K562 (cell line): ENCODE data around the gene PGPEP1. TPM values are rescaled to one million over a fixed set of nuclear protein-coding genes. Genes with fewer than 3 reads are reported as not detected.

ENCODE experiments used
- CREB1 ChIP-seq, 2 experiments: sonication (generic) in 1 of 2; formaldehyde crosslinking in 1 of 2; IDR thresholded peaks; 2 replicates each; pipeline versions ENCODE4 v1.6.1 to v1.8.0; 2012 to 2022; ENCODE audit warnings: inconsistent platforms in 1 of 2, mild to moderate bottlenecking in 1 of 2, missing genetic modification reagents in 1 of 2, moderate library complexity in 1 of 2
- CREBBP ChIP-seq: IDR thresholded peaks from one replicate; pipeline ENCODE4 v1.6.1; 2012; ENCODE audit warnings: low read depth, mild to moderate bottlenecking, control low read depth, inconsistent platforms, low read length
- JUND ChIP-seq, 2 experiments: IDR thresholded peaks; 2 replicates in 1 of 2; 3 replicates in 1 of 2; pipeline ENCODE4 v1.6.1; 2011; ENCODE audit warnings: borderline replicate concordance in 2 of 2, low read depth in 2 of 2, low read length in 2 of 2, improper control_type of control experiment in 1 of 2, missing biosample characterization in 1 of 2, missing genetic modification characterization in 1 of 2, missing genetic modification reagents in 1 of 2
- MBD2 ChIP-seq: sonication (generic); IDR thresholded peaks from 2 replicates; pipeline ENCODE4 v1.6.1; 2016; ENCODE audit warnings: low read depth, borderline replicate concordance
- PTTG1 ChIP-seq: fragments of 450-650 bp; IDR thresholded peaks from 2 replicates; pipeline ENCODE4 v1.6.1; 2016; ENCODE audit warnings: low read depth, mild to moderate bottlenecking, missing genetic modification characterization, missing compliant biosample characterization
- SFPQ ChIP-seq: fragments of 200-400 bp; formaldehyde crosslinking; IDR thresholded peaks from 2 replicates; pipeline ENCODE4 v1.6.1; 2017; ENCODE audit warnings: mild to moderate bottlenecking, low read depth, low read length, moderate library complexity
- SMARCA5 ChIP-seq: fragments of 450-650 bp; IDR thresholded peaks from 2 replicates; pipeline ENCODE4 v1.6.1; 2016
- ZC3H8 ChIP-seq: fragments of 450-650 bp; IDR thresholded peaks from 2 replicates; pipeline ENCODE4 v1.6.1; 2017
- ZKSCAN3 ChIP-seq: fragments of 250-450 bp; sonication (Bioruptor Pico); IDR thresholded peaks from 2 replicates; pipeline ENCODE4 v1.4.0; 2020
- ZNF639 ChIP-seq, 2 experiments: fragments of 200-800 bp in 1 of 2; sonication (Bioruptor generic) in 1 of 2; sonication (generic) in 1 of 2; formaldehyde crosslinking in 1 of 2; IDR thresholded peaks in 1 of 2; conservative IDR thresholded peaks in 1 of 2; 2 replicates each; pipeline versions ENCODE4 v1.5.0 to v1.6.1; 2016 to 2020; ENCODE audit warnings: missing compliant biosample characterization in 1 of 2, missing genetic modification characterization in 1 of 2, missing genetic modification reagents in 1 of 2
- polyA plus RNA-seq, 8 experiments: library from polyadenylated mRNA; depleted of rRNA in 4 of 8; stranded (reverse) in 5 of 8; unstranded in 3 of 8; fragments of >200 nt; fragmentation: Nextera tagmentation in 2 of 8; fragmentation: Illumina TruSeq in 1 of 8; extraction: Ambion mirVana in 2 of 8; extraction: Trizol in 1 of 8; gene quantifications; 2 replicates each; pipeline versions ENCODE4 v1.2.1 to v1.2.3, GENCODE V29; 2011 to 2014; ENCODE audit warnings: inconsistent platforms in 1 of 8, missing spikeins in 1 of 8
- total RNA-seq, 7 experiments: library from RNA; depleted of rRNA in 6 of 7; stranded (reverse); fragments of >200 nt in 6 of 7; fragmentation: Illumina TruSeq in 2 of 7; extraction: Trizol in 2 of 7; gene quantifications; 2 replicates each; pipeline versions ENCODE4 v1.2.1 to v1.2.3, GENCODE V29; 2011 to 2021; ENCODE audit warnings: low replicate concordance in 1 of 7
- TF ChIP-seq, protein P1 (sequence below), 2 experiments: fragments of 450-650 bp; IDR thresholded peaks; 2 replicates each; pipeline ENCODE4 v1.6.1; 2018; ENCODE audit warnings: mild to moderate bottlenecking in 2 of 2, low read depth in 1 of 2; ENCODE audit not compliant: partially characterized antibody in 2 of 2
- TF ChIP-seq, protein P2 (sequence below): fragments of 250-450 bp; sonication (Bioruptor Pico); IDR thresholded peaks from 2 replicates; pipeline ENCODE4 v1.9.0; 2021; ENCODE audit warnings: mild to moderate bottlenecking, inconsistent platforms
- TF ChIP-seq, protein P3 (sequence below): fragments of 250-450 bp; sonication (Bioruptor Pico); IDR thresholded peaks from 2 replicates; pipeline ENCODE4 v1.4.0; 2020; ENCODE audit warnings: mild to moderate bottlenecking

Gene PGPEP1
- total and polyA plus RNA-seq, 9 of the 15 experiments (the other 6 are each of a cell fraction or from before 2014, with no cell fraction given): 10.0 to 69.6 (median 33.5) TPM

- TF ChIP-seq ZKSCAN3 (no peak), ZC3H8 (no peak), JUND (IDR thresholded peaks at IDR 0.05; ENCODE audit: borderline replicate concordance, low read depth, low read length) (no peak), JUND (tag; IDR thresholded peaks at IDR 0.05; ENCODE audit: borderline replicate concordance, low read depth, low read length) (peak; percentile 44; the same call in 1 of the 3 replicates), SMARCA5 (peak; percentile 11; the same call in 1 of the 2 replicates), CREB1 (IDR thresholded peaks at IDR 0.05) (no peak), CREB1 (CRISPR knock-in tag; IDR thresholded peaks at IDR 0.05) (no peak), MBD2 (0 out of 2 replicates have a peak, but pooled peaks have one; percentile 24), PTTG1 (tag) (no peak), ZNF639 (CRISPR knock-in tag; conservative IDR thresholded peaks at IDR 0.05 in 1 of 2, IDR thresholded peaks at IDR 0.05 in 1 of 2) (peak in 1 of 2 experiments; percentile 67; a peak in 2 of 4 replicates), SFPQ (no peak), CREBBP (no peak)
- TF ChIP-seq, protein P1, sequence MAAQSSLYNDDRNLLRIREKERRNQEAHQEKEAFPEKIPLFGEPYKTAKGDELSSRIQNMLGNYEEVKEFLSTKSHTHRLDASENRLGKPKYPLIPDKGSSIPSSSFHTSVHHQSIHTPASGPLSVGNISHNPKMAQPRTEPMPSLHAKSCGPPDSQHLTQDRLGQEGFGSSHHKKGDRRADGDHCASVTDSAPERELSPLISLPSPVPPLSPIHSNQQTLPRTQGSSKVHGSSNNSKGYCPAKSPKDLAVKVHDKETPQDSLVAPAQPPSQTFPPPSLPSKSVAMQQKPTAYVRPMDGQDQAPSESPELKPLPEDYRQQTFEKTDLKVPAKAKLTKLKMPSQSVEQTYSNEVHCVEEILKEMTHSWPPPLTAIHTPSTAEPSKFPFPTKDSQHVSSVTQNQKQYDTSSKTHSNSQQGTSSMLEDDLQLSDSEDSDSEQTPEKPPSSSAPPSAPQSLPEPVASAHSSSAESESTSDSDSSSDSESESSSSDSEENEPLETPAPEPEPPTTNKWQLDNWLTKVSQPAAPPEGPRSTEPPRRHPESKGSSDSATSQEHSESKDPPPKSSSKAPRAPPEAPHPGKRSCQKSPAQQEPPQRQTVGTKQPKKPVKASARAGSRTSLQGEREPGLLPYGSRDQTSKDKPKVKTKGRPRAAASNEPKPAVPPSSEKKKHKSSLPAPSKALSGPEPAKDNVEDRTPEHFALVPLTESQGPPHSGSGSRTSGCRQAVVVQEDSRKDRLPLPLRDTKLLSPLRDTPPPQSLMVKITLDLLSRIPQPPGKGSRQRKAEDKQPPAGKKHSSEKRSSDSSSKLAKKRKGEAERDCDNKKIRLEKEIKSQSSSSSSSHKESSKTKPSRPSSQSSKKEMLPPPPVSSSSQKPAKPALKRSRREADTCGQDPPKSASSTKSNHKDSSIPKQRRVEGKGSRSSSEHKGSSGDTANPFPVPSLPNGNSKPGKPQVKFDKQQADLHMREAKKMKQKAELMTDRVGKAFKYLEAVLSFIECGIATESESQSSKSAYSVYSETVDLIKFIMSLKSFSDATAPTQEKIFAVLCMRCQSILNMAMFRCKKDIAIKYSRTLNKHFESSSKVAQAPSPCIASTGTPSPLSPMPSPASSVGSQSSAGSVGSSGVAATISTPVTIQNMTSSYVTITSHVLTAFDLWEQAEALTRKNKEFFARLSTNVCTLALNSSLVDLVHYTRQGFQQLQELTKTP (IDR thresholded peaks at IDR 0.05; ENCODE audit: low read depth in 1 of 2, partially characterized antibody in 2 of 2): peak; percentile 59 to 60
- TF ChIP-seq, protein P2, sequence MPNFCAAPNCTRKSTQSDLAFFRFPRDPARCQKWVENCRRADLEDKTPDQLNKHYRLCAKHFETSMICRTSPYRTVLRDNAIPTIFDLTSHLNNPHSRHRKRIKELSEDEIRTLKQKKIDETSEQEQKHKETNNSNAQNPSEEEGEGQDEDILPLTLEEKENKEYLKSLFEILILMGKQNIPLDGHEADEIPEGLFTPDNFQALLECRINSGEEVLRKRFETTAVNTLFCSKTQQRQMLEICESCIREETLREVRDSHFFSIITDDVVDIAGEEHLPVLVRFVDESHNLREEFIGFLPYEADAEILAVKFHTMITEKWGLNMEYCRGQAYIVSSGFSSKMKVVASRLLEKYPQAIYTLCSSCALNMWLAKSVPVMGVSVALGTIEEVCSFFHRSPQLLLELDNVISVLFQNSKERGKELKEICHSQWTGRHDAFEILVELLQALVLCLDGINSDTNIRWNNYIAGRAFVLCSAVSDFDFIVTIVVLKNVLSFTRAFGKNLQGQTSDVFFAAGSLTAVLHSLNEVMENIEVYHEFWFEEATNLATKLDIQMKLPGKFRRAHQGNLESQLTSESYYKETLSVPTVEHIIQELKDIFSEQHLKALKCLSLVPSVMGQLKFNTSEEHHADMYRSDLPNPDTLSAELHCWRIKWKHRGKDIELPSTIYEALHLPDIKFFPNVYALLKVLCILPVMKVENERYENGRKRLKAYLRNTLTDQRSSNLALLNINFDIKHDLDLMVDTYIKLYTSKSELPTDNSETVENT: peak; percentile 34; the same call in 1 of the 2 replicates
- TF ChIP-seq, protein P3, sequence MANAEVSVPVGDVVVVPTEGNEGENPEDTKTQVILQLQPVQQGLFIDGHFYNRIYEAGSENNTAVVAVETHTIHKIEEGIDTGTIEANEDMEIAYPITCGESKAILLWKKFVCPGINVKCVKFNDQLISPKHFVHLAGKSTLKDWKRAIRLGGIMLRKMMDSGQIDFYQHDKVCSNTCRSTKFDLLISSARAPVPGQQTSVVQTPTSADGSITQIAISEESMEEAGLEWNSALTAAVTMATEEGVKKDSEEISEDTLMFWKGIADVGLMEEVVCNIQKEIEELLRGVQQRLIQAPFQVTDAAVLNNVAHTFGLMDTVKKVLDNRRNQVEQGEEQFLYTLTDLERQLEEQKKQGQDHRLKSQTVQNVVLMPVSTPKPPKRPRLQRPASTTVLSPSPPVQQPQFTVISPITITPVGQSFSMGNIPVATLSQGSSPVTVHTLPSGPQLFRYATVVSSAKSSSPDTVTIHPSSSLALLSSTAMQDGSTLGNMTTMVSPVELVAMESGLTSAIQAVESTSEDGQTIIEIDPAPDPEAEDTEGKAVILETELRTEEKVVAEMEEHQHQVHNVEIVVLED (CRISPR knock-in tag): peak; percentile 72
Measured at GRCh38 chr19:18415178-18415867, 74.9 kb downstream of the PGPEP1 start (continued).
